ENCODE results near the gene TMIGD2.
"Not testable (repeated sequence)": the region's sequence is repeated elsewhere in the genome, so short reads cannot be mapped to it uniquely, and the experiment has no call there.

Gene TMIGD2

DNA sequence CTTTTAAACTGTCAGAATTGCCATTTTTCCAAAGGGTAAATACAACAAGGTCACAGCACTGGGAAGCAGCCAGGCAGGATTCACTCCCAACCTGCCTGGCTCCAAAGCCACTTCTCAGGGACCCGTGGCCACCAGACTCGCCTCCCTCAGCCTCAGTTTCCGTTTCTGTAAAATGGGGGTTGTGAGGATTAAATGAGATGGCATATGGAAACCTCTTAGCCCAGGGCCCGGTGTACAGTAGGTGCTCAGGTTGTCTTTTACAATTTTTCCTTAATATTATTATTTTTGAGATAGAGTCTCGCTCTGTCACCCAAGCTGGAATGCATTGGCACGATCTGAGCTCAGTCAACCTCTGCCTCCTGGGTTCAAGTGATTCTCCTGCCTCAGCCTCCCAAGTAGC lies 45.2 kb downstream of the TMIGD2 start:
- H3K4me1 Mint-ChIP-seq: no peaks in the 10 kb centered on the region
- no peak overlapping the region for H3K27ac Mint-ChIP-seq
- H3K9me3 Mint-ChIP-seq: peaks cover 5% of the 10 kb centered on the region
- peaks cover 61% of the 10 kb centered on the region for H3K36me3 Mint-ChIP-seq (ENCODE audit: low read depth)
- H3K4me3 Mint-ChIP-seq: no peak overlapping the region
- TF ChIP-seq, protein P1, sequence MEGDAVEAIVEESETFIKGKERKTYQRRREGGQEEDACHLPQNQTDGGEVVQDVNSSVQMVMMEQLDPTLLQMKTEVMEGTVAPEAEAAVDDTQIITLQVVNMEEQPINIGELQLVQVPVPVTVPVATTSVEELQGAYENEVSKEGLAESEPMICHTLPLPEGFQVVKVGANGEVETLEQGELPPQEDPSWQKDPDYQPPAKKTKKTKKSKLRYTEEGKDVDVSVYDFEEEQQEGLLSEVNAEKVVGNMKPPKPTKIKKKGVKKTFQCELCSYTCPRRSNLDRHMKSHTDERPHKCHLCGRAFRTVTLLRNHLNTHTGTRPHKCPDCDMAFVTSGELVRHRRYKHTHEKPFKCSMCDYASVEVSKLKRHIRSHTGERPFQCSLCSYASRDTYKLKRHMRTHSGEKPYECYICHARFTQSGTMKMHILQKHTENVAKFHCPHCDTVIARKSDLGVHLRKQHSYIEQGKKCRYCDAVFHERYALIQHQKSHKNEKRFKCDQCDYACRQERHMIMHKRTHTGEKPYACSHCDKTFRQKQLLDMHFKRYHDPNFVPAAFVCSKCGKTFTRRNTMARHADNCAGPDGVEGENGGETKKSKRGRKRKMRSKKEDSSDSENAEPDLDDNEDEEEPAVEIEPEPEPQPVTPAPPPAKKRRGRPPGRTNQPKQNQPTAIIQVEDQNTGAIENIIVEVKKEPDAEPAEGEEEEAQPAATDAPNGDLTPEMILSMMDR (IDR thresholded peaks at IDR 0.05; ENCODE audit: unreplicated experiment in 3 of 3): no peak
- H3K27me3 Mint-ChIP-seq (ENCODE audit: low read depth): no peaks in the 10 kb centered on the region

DNA sequence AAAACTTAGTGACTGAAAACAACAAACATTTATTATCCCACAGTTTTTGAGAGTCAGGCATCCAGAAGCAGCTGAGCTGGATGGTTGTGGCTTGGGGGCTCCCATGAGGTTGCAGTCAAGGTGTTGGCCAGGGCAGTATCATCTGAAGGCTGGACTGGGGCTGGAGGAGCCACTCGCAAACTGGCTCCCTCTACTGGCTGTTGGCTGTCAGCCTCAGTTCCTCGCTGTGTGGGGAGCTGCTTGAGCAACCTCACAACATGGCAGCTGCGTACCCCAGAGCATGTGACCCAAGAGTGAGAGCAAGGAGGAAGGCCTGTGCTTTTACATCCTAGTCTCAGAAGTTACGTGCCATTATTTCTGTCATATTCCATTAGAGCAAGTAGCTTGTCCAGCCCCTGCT lies 45.6 kb downstream of the TMIGD2 start:
- Mint-ChIP-seq H3K4me1 (no peaks in the 10 kb centered on the region), H3K27me3 (ENCODE audit: low read depth) (no peaks in the 10 kb centered on the region), H3K9me3 (peaks cover 5% of the 10 kb centered on the region), H3K27ac (no peak overlapping the region), H3K4me3 (no peak overlapping the region), H3K36me3 (ENCODE audit: low read depth) (peaks cover 66% of the 10 kb centered on the region)
- TF ChIP-seq, protein P1 (IDR thresholded peaks at IDR 0.05; ENCODE audit: unreplicated experiment in 3 of 3): no peak

DNA sequence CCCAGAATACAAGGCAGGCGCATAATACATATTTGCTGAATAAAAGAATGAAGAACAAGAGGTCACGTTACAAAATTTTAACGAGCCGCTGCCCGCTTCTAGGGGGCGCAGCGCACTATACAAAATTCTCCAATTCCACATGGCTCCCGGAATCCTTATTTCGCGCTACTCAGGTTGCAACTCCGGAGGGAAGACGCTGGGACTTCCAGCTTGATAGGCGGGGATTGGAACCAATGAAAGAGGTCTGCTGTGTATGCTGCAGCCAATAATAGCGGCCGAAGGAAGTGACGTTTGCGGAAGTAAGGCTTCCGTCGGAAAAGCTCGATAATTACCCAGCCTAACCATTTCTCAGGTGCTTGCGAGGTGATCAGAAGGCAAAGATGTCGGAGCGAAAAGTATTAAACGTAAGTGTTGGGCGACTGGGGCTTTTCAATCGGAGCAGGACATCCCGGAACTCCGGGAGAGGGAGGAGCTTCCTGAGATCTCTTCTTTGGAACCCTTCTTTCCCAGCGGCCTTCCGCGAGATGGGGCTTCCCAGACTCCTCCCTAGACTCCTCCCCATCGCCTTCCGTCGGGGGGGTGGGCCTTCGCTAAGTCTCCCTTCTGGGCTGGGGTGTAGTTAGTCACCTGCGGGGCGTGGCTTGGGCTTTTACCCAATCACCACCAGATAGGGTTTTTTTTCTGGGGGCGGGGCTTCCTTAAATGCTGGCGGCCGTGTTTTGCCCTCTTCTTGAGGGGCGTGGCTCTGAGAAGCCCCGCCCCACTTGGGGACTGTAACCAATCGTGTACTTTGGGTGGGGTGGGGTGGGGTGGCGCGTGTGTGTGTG lies 55.2 kb downstream of the TMIGD2 start, which contains the start of gene YJU2:
TSS of gene YJU2 (plus strand) at position 314 of the 827 bp plus-strand sequence. CDS start at position 381, 67 bp downstream.
- Mint-ChIP-seq H3K36me3 (ENCODE audit: low read depth) (peaks cover 31% of the 10 kb centered on the region), H3K4me1 (no peaks in the 10 kb centered on the region), H3K4me3 (peak within 1 kb of the TSS; percentile 86 to 92 (median 92)), H3K9me3 (no peaks in the 10 kb centered on the region), H3K27ac (peak within 1 kb of the TSS; percentile 94 to 99 (median 98)), H3K27me3 (ENCODE audit: low read depth) (no peaks in the 10 kb centered on the region)
- TF ChIP-seq, protein P1 (IDR thresholded peaks at IDR 0.05; ENCODE audit: unreplicated experiment in 3 of 3): peak; percentile 31 to 63 (median 39)

DNA sequence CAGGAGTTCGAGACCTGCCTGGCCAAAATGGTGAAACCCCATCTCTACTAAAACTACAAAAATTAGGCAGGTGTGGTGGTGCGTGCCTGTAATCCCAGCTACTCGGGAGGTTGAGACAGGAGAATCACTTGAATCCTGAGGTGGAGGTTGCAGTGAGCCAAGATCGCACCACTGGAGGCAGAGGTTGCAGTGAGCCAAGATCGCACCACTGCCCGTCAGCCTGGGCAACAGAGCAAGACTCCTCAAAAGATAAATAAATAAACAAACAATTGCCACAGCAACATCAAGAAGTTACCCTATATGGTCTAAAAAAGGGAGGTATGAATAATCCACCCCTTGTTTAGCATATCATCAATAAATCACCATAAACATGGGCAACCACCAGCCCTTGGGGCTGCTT lies 56.3 kb downstream of the TMIGD2 start:
- not testable (repeated sequence) for H3K9me3 Mint-ChIP-seq; H3K4me1 Mint-ChIP-seq; H3K27me3 Mint-ChIP-seq (ENCODE audit: low read depth); H3K27ac Mint-ChIP-seq; H3K4me3 Mint-ChIP-seq
- H3K36me3 Mint-ChIP-seq (ENCODE audit: low read depth): peaks cover 20% of the 10 kb centered on the region

Data from nephron (organoid).